ENCODE data around the gene NFIA. TPM values are rescaled to one million over a fixed set of nuclear protein-coding genes. Genes with fewer than 3 reads are reported as not detected.

NFIA gene
- total RNA-seq, 1 experiment from 2014 or later: 20.9 TPM

GRCh38 chr1:61121631-61122030 lies 39.3 kb downstream of the NFIA start:
- Histone ChIP-seq H3K27me3 (ENCODE audit: control insufficient read depth, insufficient read depth, low read length) (no peaks in the 10 kb centered on the region), H3K9me3 (ENCODE audit: control insufficient read depth, insufficient read depth, low read depth, low read length) (no peaks in the 10 kb centered on the region), H3K36me3 (ENCODE audit: control insufficient read depth, insufficient read depth, low read length) (no peaks in the 10 kb centered on the region), H3K4me3 (ENCODE audit: low read depth in 2 of 2, low read length in 2 of 2) (no peak overlapping the region), H3K4me1 (ENCODE audit: control insufficient read depth, insufficient read depth, low read length) (peaks cover 11% of the 10 kb centered on the region), H3K27ac (ENCODE audit: low read length) (peak overlapping the region; percentile 55; the same call in 1 of the 2 replicates)
- intact Hi-C loops (cut with micrococcal nuclease; ENCODE audit: unreplicated experiment) (no loop called here), in situ Hi-C loops (cut with HindIII; ENCODE audit: low pct_unique_long_range_greater_than_20kb, low sequenced_read_pairs) (no loop called here)
- no peak for TF ChIP-seq POLR2AphosphoS5 (IDR thresholded peaks at IDR 0.05; ENCODE audit: low read depth, low read length)
- TF ChIP-seq CTCF (IDR thresholded peaks at IDR 0.05): no peak
- no peak for TF ChIP-seq SIN3A (IDR thresholded peaks at IDR 0.05; ENCODE audit: borderline replicate concordance, insufficient read depth, low read depth, low read length)
- TF ChIP-seq REST (IDR thresholded peaks at IDR 0.05; ENCODE audit: insufficient read depth in 1 of 2, low read depth in 2 of 2, low read length in 1 of 2): no peak
- no peak for TF ChIP-seq TCF7L2 (IDR thresholded peaks at IDR 0.05; ENCODE audit: low read depth, low read length)
- ChIA-PET POLR2A (no interaction called here), CTCF (no interaction called here)
- no TSS peak for BruUV-seq (replicated peaks)
- ATAC-seq (no peak), DNase-seq (ENCODE audit: low read depth, low spot score) (no peak)

GRCh38 chr1:61122389-61122788 lies 40.0 kb downstream of the NFIA start:
- H3K4me3 ChIP-seq (ENCODE audit: low read depth in 2 of 2, low read length in 2 of 2): no peak overlapping the region
- H3K27ac ChIP-seq (ENCODE audit: low read length): no peak overlapping the region
- in situ Hi-C loops (cut with HindIII; ENCODE audit: low pct_unique_long_range_greater_than_20kb, low sequenced_read_pairs): no loop called here
- H3K27me3 ChIP-seq (ENCODE audit: control insufficient read depth, insufficient read depth, low read length): no peaks in the 10 kb centered on the region
- no TSS peak for BruUV-seq (replicated peaks)
- ChIA-PET POLR2A (no interaction called here), CTCF (no interaction called here)
- H3K9me3 ChIP-seq (ENCODE audit: control insufficient read depth, insufficient read depth, low read depth, low read length): no peaks in the 10 kb centered on the region
- no peak for TF ChIP-seq CTCF (IDR thresholded peaks at IDR 0.05)
- no peak for TF ChIP-seq SIN3A (IDR thresholded peaks at IDR 0.05; ENCODE audit: borderline replicate concordance, insufficient read depth, low read depth, low read length)
- no peak for TF ChIP-seq TCF7L2 (IDR thresholded peaks at IDR 0.05; ENCODE audit: low read depth, low read length)
- TF ChIP-seq POLR2AphosphoS5 (IDR thresholded peaks at IDR 0.05; ENCODE audit: low read depth, low read length): no peak
- no peak for TF ChIP-seq REST (IDR thresholded peaks at IDR 0.05; ENCODE audit: insufficient read depth in 1 of 2, low read depth in 2 of 2, low read length in 1 of 2)
- H3K4me1 ChIP-seq (ENCODE audit: control insufficient read depth, insufficient read depth, low read length): peaks cover 11% of the 10 kb centered on the region
- ATAC-seq (no peak), DNase-seq (ENCODE audit: low read depth, low spot score) (no peak)
- no peaks in the 10 kb centered on the region for H3K36me3 ChIP-seq (ENCODE audit: control insufficient read depth, insufficient read depth, low read length)
- intact Hi-C loops (cut with micrococcal nuclease; ENCODE audit: unreplicated experiment): no loop called here

Data from Panc1 (cell line).